GM12878 (cell line): ENCODE data around the gene IRS2.

Experiments
- CTCF ChIP-seq, 3 experiments: IDR thresholded peaks in 2 of 3; conservative IDR thresholded peaks in 1 of 3; 2 replicates each; pipeline ENCODE4 v1.5.1; 2011; ENCODE audit warnings: low read depth in 3 of 3, low read length in 3 of 3, mild to moderate bottlenecking in 3 of 3, control low read depth in 2 of 3, moderate library complexity in 2 of 3, inconsistent platforms in 1 of 3, mixed read lengths in 1 of 3; ENCODE audit not compliant: control insufficient read depth in 2 of 3, insufficient read depth in 1 of 3; ENCODE audit errors: extremely low read depth in 1 of 3
- MXI1 ChIP-seq: fragments of 150-350 bp; IDR thresholded peaks from 2 replicates; pipeline ENCODE4 v1.6.1; 2011; ENCODE audit warnings: low read depth, mild to moderate bottlenecking, inconsistent platforms, low read length, improper control_type of control experiment
- POLR2A ChIP-seq: IDR thresholded peaks from 2 replicates; pipeline ENCODE4 v1.6.1; 2011; ENCODE audit warnings: low read depth, mild to moderate bottlenecking, low read length
- ZBTB33 ChIP-seq: fragments of 450-650 bp; IDR thresholded peaks from 2 replicates; pipeline ENCODE4 v1.6.1; 2017; ENCODE audit warnings: mild to moderate bottlenecking

GRCh38 chr13:109788372-109789111 is 2.2 kb upstream of the IRS2 start:
- TF ChIP-seq POLR2A (no peak), CTCF (IDR thresholded peaks at IDR 0.05 in 2 of 3, conservative IDR thresholded peaks at IDR 0.05 in 1 of 3; ENCODE audit: control insufficient read depth in 2 of 3, extremely low read depth in 1 of 3, insufficient read depth in 1 of 3, low read depth in 3 of 3, low read length in 3 of 3) (no peak), MXI1 (no peak), ZBTB33 (no peak)
